NCI-H510A treated with DMSO at 0.1 percent for 48 hours (cell line): ENCODE data around the gene RBPJ.

Experiments
- DNase-seq: peaks from one replicate; lab custom pipeline; 2025; lab: John Stamatoyannopoulos, UW

RBPJ gene

DNA sequence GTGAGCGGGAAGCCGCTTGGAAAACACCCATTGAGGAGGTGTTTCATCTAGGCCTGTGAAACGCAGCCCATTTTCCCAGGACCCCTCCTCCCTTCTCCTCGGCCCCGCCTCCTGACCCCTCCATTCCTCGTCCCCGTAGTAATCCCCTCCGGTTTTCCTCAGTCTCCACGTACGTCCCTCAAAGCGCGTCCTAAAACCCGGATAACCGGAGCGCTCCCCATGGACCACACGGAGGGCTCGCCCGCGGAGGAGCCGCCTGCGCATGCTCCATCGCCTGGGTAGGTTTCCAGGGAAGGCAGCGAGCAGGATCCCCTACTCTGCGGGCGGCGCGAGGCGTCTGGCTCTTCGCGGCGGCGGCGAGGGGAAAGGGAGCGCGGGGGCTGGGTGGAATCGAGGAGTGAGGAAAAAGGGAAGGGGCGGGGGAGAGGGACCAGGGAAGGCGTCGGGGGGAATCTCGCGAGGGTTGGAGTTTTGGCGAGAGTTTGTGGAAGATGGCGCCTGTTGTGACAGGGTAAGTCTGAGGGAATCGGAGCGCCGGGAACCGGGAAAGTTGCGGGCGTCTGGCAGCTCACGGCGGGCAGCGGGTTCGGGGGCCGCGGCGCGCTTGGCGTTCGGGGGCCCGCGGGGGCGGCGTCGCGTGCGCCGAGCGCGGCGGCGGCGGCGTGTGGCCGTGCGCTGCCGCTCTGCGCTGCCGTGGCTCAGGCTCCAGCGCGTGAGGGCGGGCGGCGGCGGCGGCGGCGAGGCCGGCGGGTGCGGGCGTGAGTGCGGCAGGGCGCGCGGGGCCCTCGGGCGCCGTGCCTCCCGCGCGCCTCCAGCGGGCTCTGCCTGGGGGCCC, at the start of gene RBPJ:
TSS of gene RBPJ (plus strand) at position 477 of the 835 bp plus-strand sequence. CDS start at position 492, 15 bp downstream.
- peak; percentile 78 for DNase-seq

DNA sequence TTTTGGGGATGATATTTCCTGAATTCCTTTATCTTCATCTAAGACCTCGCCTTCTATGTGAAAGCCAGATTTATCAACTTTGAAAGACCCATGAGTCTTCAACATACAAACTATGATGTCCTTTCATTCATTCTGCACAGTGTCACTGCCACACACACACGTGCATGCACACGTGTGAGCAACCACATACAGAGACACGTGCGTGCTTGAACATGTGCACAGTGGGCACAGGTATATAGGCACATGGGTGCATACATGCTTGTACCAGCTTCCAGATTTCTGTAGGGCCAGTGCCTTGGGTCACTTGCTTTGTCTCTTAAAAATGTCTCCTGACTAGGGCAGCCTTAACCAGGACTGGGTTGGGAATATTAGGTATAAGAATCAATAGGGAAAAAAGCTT, 49.1 kb upstream of the RBPJ start:
- DNase-seq = no peak

DNA sequence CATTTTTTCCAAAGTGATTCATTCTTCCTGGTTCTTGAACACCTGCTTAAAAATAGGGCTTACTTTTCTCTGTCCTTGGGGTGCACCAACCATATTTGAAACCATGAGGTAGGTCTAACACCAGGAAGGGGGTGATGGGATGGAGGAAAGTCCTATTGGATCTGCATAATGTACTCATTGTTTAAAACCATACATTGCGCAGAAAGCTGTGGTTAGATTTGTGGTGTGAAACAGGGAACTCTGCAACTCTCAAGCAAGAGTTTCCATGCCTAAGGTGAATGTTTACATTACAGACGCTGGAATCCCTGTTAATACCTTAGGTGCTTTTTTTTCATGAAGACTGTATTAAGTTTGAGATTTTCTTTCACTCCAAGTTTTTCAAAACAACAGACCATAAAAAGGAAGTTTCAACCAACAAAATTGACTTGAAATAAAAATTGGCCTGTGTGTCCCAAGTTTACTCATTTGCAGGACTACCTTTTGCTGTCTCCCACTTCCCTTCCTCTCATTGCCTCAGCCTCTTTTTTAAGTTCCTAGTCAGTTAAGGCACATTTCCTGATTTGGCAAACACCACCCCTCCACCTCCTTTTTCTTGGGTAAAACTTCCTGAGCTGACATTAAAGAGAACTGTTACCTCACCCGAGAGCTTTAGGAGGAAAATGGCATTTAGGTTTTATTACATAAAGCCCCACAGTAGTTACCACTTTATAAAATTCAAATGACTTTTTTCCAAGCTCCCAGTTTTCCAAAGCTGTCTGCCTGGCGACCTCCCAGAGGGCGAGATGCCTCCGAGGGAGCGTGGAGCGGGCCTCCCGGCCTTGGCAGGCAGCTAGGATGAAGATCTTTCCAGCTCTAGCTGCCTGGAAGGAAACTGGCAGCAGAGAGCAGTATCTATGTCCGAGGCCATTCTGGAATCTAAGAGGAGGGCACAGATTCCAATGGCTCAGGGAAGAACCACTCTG, 47.9 kb upstream of the RBPJ start:
- DNase-seq = no peak

DNA sequence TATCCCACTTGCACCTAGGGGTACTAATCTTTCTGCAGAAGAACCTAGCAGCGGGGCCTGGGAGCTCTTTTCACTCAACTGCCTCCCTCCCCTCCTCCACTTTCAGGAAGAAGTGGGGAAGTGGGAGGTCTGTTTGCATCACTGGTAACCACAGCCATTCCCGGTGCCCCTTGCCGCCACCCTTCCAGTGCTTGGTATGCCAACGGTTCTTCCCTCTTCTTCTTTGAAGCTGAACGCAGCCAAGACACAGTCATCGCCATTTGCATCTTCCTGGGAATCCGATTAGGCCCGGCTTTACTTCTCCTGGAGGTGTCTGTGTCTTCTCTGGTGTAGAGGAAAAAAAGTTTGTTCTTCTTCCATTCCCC, 47.2 kb upstream of the RBPJ start:
- no peak for DNase-seq

DNA sequence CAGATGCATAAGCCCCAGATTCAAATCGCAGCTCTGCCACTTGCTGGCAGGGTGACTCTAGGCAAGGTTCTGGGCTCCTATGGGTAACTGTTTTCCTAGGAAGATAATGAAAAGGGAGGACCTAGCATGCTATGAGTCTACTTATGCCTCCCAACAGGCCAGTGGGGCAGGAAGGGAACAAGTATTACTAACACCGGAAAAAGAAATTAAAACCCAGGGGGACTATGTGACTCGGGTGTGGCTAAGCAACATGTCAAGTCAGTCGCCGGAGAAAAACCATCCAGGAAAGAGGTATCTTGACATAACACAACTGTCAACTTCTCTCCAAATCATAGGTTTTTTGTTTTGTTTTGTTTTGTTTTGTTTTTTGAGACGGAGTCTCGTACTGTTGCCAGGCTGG, 45.5 kb upstream of the RBPJ start:
- no peak for DNase-seq

DNA sequence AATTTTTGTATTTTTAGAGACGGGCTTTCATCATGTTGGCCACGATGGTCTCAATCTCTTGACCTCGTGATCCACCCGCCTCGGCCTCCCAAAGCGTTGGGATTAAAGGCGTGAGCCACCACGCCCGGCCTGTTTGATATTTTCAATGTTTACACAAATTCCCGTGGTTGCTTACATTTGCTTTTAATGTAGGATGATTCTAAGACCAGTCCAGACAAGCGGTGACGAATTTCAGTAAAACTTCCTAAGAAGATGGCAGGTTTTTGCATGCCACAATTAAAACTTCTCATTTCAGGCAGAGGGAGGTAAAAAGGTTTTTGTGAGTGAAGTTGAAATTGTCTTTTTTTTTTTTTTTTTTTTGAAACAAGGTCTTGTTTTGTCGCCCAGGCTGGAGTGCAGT, 41.4 kb upstream of the RBPJ start:
- DNase-seq = no peak

DNA sequence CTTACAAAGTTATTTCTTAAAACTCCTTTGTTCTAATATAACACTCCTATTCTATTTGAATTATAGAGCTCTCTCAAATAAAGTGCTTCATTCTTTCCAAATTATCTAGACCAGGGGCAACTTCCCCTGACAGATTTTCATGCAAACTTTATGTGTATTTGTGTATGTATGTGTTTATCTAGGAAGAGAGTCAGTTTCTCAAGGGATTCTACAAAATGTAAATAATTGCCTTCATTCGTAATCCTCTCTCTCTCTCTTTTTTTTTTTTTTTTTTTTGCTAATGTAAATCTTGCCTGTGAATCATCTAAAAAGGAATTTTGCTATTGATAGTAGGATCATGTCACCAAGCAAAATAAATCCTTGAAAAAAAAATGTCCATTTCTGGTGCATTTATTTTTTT, 38.9 kb upstream of the RBPJ start:
- no peak for DNase-seq

DNA sequence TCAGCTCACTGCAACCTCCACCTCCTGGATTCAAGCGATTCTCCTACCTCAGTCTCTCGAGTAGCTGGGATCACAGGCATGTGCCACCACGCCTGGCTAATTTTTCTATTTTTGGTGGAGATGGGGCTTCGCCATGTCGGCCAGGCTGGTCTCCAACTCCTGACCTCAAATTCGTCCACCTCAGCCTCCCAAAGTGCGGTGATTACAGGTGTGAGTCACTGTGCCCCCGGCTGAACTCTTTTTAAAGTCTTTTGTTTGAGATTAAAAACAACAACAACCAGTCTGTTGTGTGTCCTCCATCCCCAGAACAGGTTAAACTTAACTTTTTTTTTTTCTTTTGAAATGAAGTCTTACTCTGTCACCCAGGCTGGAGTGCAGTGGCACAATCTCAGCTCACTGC, 36.3 kb upstream of the RBPJ start:
- no peak for DNase-seq

DNA sequence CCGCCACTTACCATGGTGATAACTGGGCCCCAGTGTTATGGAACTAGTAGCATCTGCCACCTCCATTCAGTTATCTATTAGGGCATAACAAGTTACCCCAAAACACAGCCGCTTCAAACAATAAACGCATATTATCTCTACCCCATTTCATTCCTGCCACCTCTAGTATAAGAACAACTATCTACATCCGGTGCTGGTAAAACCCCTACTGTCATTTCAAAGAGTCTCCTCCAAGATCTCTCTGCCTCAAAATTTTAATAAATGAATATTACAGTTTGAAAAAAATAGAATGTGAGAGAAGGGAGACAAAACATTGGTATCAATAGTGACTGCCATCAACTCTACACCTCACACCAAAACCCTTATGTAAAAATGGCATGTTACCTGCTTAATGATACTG, 35.5 kb upstream of the RBPJ start:
- DNase-seq = no peak

DNA sequence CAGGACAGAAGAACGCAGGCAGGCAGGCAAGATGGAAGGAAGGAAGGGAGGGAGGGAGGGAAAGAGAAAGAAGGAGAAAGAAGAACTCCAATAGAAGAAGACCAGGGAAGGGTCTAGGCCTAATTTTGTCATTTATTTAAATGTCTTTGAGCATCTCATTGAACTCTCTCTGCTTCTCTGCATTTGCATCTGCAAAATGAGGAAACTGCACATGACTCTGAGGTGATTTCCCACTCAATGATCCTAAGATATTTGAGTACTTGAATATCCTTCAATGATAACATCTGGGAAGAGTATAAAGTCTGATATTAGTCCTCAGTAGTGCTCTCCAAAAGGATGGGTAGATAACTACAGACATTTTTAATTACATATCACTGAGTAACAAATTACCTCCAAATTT, 33.1 kb upstream of the RBPJ start:
- no peak for DNase-seq

DNA sequence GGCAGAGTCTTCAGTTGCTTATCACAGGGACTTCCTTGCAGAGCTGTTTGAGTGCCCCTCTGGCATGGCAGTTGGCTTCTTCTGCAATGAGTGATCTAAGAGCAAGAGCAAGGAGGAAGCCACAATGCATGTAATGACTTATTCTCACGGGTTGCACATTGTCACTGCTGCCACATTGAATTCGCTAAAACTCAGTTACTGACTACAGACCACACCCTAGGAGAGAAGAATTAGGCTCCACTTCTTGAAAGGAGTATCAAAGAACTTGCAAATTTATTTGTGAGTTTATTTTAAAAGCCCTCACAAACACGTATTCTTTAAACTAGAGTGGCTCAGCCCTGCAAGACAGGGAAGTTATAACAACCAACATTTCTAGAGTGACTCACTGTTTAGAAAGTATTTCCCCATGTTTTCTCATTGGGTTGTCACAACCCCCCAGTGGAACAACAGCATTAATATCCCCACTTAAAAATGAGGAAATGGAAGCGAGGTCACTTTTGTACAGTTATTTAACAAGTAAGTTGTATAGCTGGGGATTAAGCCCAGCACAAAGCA, 32.4 kb upstream of the RBPJ start:
- no peak for DNase-seq

DNA sequence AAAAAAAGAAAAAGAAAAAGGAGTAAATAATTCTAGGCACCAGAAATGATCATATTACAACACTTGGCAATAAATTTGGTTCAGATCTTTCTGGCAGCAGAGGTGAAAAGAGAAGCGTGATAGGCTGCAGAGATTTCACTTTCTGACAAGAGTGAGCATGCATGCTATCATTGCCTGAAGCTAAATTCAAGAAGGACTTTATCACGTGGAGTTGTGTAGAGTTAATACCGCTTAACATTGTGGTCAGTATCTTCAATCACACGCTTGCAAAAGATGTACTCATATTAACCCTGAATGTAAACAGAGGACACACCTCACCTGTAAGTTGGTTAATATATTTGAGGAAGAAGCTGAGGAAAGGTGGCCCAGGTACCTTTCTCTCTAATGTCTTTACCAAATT, 31.4 kb upstream of the RBPJ start:
- no peak for DNase-seq

DNA sequence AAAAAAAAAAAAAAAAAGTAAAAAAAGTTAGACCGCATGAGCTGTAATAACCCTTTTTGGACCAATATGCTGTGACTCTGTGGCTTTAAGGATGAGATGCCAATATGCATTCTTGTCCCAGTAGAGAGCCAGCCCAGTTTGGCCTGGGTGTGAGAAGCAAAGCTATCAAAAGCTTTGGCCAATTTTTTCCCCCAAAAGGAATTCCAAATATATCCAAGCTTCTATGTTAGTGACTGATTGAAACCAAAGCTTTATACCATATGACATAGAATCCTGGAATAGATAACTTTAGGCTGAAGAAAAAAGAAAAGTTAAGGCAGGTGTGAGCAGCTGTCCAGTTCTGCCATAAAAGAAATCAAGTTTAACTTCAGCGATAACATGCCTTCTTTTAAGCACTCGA, 30.5 kb upstream of the RBPJ start:
- no peak for DNase-seq

DNA sequence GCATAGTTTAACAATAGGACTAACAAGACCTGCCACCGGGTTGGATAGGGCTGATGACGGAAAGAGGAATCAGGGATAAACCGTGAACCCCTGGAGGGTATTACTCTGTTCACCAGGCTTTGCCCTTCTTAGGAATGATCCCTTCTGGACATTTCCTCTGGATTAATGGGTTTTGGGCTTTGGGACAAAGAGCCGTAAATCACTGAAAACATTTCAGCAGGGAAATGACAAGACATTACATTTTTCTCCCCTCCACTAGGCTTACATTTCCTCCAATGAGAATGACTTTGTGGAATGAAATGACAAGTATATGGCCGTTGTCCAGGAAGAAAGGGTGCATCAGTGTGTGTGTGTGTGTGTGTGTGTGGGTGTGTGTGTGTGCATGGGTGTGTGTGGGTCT, 25.9 kb upstream of the RBPJ start:
- no peak for DNase-seq

DNA sequence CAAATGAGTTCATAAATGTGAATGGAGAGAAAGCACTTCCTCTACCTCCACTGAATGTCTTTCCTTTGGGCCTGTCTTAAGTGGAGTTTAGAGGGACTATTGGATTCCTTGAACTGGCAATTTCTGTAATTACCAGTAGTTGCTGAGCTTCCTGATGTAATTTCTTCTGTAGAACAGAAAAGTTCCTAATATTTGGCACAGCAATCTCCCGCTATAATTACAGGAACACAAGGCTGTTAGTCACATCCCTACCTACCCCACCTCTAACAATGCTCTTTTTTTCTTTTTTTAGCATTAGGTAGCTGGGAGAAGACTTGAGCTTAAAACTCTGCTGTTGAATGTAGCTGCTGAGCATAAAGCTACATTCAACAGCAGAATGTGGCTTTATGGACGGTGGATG, 24.8 kb upstream of the RBPJ start:
- no peak for DNase-seq

DNA sequence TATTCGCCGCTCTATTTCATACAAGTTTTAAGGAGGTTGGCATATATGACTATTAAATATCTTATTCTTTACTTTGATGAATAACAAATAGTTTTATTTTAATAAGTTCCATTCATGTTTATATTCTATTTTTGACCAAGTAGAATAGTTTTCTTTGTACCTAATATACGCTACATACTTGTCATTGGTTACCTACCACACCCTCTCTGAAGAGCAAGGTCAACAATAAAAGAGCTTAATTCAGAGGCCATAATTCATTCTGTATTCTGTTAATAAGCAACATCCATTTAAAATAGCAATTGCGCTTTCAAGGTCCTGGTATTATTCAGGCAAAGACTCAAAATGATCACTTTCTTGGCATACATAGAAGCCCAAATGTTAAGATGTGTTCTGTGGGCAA, 24.3 kb upstream of the RBPJ start:
- no peak for DNase-seq

DNA sequence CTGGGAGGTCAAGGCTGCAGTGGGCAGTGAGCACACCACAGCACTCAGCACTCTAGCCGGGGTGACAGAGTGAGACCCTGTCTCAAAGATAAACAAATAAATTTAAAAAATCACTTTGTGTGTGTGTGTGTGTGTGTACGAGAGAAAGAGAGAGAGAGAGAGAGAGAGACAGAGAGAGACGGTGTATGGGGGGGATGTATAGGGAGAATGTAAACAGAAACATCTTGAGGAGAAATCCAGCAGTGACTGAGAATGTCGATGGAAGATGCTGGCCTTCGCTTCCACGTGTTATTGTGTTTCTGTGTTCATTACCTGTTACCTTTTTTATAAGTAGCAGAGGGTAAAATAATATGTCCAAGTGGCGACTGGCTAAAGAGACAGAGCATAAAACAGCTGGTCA, 23.6 kb upstream of the RBPJ start:
- DNase-seq = no peak

DNA sequence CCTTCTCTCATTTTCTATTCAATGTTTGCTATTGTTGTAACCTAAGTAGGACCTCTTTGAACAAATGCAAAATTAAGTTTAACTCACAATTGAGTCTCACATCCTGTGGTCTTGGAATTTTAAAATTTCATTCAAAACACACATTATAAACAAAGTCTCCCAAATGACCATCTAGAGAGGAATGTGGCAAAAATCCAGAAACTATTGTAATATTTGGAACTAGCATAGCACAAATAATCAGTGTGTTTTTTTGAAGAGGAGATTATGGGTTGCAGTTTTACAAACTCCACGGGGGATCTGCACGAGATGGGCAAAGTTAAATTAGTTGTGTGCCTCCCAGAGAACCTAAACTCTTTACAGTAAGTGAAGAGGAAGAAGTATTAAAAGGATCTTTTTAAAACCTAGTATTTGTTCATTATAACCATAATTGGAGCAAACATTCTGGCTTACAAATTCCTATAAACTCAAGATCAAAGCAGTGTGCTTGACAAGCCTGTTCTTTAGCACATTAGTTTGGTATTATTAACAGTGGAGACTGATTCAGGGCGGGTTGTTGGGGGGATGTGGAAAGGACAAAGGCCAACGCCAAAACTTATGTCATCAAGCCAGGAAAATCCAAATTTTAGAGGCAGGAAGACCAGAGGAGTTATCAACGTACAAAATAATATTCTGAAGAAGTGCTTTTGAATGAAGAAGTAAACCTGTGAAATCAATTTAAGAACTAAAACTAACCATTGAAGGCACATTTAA, 22.4 kb upstream of the RBPJ start:
- no peak for DNase-seq

DNA sequence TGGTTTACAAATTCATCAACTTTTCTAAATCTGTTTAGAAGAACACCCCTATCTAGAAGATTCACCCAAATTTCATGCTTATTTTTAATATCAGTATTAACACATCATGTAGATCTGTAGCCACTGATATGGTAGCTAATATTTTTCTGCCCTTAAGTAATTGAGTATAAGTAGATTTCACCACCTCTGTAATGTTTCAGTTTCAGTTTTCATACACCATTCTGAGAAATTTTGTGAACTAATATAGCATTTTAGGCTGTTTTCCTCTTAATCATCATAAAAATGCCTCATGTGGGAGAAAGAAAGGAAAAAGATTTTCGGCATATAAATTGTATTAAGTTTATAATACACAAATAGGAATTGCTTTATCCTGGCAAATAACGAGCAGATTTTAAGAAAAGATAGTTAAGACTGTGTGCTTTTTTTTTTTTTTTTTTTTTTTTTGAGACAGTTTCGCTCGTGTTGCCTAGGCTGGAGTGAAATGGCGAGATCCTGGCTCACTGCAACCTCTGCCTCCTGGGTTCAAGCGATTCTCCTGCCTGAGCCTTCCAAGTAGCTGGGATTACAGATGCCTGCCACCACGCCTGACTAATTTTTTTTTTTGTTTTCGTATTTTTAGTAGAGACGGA, 21.4 kb upstream of the RBPJ start:
- no peak for DNase-seq

DNA sequence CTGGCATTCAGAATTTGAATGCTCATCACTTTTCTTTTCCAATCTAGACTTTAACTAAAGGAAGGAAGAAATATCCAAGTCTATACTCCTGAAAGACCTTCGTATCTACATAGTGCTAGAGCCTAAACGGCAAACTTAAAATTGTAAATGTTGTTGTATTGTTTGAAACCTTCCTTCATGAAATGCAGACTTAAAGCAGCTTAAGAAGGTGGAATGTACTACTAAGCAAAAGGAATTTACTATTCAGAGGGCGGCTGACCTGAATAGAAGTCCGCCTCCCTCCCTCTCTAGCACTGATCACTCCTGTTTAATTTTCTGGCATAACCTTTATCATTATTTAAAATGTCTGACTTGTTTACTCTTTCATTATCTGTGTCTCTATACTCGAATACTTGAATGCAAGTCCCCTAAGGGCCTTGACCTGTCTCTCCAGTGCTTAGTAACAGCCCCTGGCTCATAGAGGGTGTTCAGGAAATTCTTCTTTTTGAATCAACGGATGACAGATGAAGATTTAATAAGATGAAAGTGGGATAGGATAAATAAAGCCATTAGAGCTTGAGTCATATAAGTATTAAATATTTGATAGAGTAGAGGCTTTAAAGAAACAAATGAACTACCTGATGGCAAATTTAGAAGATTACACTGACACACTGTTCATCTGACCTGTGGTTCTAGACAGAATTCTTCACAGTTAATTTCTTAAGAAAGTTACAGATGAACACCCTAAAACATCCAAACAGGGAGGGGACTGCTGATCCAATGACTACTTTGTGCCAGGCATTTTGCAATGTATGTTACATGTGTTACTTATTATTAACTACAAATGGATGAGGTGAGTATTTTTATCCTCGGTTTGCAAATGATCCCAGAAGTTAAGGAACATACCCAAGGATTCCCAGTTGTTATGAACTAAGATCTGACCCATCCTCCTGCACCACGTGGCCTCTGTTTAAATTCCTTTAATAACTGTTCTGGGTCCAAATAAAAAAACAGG, 20.2 kb upstream of the RBPJ start:
- DNase-seq = no peak
